Body of pancreas (tissue), 4 donors: ENCODE results near the gene YWHAQ.

Experiments used
- CTCF ChIP-seq, 7 experiments: fragments of 450-650 bp in 4 of 7; fragments of 200-600 bp in 3 of 7; sonication (generic) in 3 of 7; IDR thresholded peaks; one replicate each; pipeline ENCODE4 v1.5.1; 2016 to 2019; ENCODE audit warnings: antibody characterized with exemption in 7 of 7
- POLR2A ChIP-seq, 3 donors: fragments of 450-650 bp; IDR thresholded peaks; one replicate each; pipeline ENCODE4 v1.6.1; 2016; ENCODE audit warnings: antibody characterized with exemption in 3 of 3, mild to moderate bottlenecking in 2 of 3

- no peak for TF ChIP-seq POLR2A (IDR thresholded peaks at IDR 0.05)
- no peak for TF ChIP-seq CTCF (IDR thresholded peaks at IDR 0.05)
Measured at GRCh38 chr2:9680082-9680481, 49.3 kb upstream of the YWHAQ start.
